ENCODE measurements around the gene THYN1.

THYN1 gene

GRCh38 chr11:134246100-134246499 is 7.1 kb downstream of the THYN1 start:
- DNase-seq, result no peak

- DNase-seq, result no peak
Measured at GRCh38 chr11:134245434-134245833, 7.7 kb downstream of the THYN1 start.

- DNase-seq, result no peak
Measured at GRCh38 chr11:134244593-134244992, 8.6 kb downstream of the THYN1 start.

GRCh38 chr11:134243913-134244312 is 9.2 kb downstream of the THYN1 start:
- no peak for DNase-seq

- DNase-seq, result no peak
Measured at GRCh38 chr11:134242376-134242775, 10.8 kb downstream of the THYN1 start.

- no peak for DNase-seq
Measured at GRCh38 chr11:134240592-134240991, 12.6 kb downstream of the THYN1 start.

GRCh38 chr11:134238956-134239355 is 14.2 kb downstream of the THYN1 start:
- no peak for DNase-seq

GRCh38 chr11:134237557-134237922 is 15.6 kb downstream of the THYN1 start:
- no peak for DNase-seq

GRCh38 chr11:134236834-134237556 is 16.2 kb downstream of the THYN1 start:
- no peak for DNase-seq

GRCh38 chr11:134235399-134235798 is 17.8 kb downstream of the THYN1 start:
- DNase-seq, result no peak

- DNase-seq, result no peak
Measured at GRCh38 chr11:134233729-134234179, 19.4 kb downstream of the THYN1 start.

- no peak for DNase-seq
Measured at GRCh38 chr11:134231958-134232659, 21.0 kb downstream of the THYN1 start.

GRCh38 chr11:134230339-134230738 is 22.8 kb downstream of the THYN1 start:
- DNase-seq, result no peak

GRCh38 chr11:134229126-134229790 is 23.9 kb downstream of the THYN1 start:
- no peak for DNase-seq

GRCh38 chr11:134228625-134229024 is 24.5 kb downstream of the THYN1 start:
- no peak for DNase-seq

- DNase-seq, result no peak
Measured at GRCh38 chr11:134226806-134227325, 26.3 kb downstream of the THYN1 start.

- peak; percentile 10 for DNase-seq
Measured at GRCh38 chr11:134224710-134225664, 28.2 kb downstream of the THYN1 start.

- peak; percentile 93 for DNase-seq
Measured at GRCh38 chr11:134223836-134224709, 29.1 kb downstream of the THYN1 start, which contains the start of the genes NCAPD3 and VPS26B. Gene NCAPD3 (minus strand): TSS chr11:134223967. CDS start chr11:134223926, 41 bp downstream. Gene VPS26B (plus strand): TSS chr11:134224671. CDS start chr11:134225123, 452 bp downstream.

- DNase-seq, result no peak
Measured at GRCh38 chr11:134223121-134223520, 30.0 kb downstream of the THYN1 start.

- no peak for DNase-seq
Measured at GRCh38 chr11:134216816-134217215, 36.3 kb downstream of the THYN1 start.

- no peak for DNase-seq
Measured at GRCh38 chr11:134215836-134216235, 37.3 kb downstream of the THYN1 start.

Data from GDM1 (cell line).